GM23338 (cell line): ENCODE data around the gene MTERF2. TPM values are rescaled to one million over a fixed set of nuclear protein-coding genes. Genes with fewer than 3 reads are reported as not detected.

Experiments
- ATAC-seq: fragments of 200-7000 bp; cut with Tn5 transposase; 3 replicates; pipeline ENCODE4 v1.9.1; 2020
- DNase-seq: peaks from one replicate; pipeline ENCODE4 v3.0.0-alpha.2; 2015; ENCODE audit warnings: low spot score
- H2AFZ ChIP-seq: fragments of 200-600 bp; sonication (generic); 2 replicates; pipeline ENCODE4 v1.8.0; 2016; ENCODE audit warnings: antibody characterized with exemption, mild to moderate bottlenecking, moderate library complexity
- H3F3A ChIP-seq: fragments of 200-600 bp; sonication (generic); replicated peaks from 2 replicates; pipeline ENCODE4 v1.8.0; 2017; ENCODE audit warnings: antibody characterized with exemption, mixed run types, low read depth
- H3K27ac ChIP-seq: fragments of 200-600 bp; sonication (generic); 2 replicates; pipeline ENCODE4 v1.6.1; 2016; ENCODE audit warnings: low read depth
- H3K27me3 ChIP-seq: fragments of 200-600 bp; sonication (generic); 2 replicates; pipeline ENCODE4 v1.8.0; 2016; ENCODE audit warnings: mild to moderate bottlenecking, mixed run types, moderate library complexity; ENCODE audit not compliant: insufficient read depth
- H3K36me3 ChIP-seq: fragments of 200-600 bp; sonication (generic); 2 replicates; pipeline ENCODE4 v1.8.0; 2016; ENCODE audit warnings: mild to moderate bottlenecking; ENCODE audit not compliant: insufficient read depth
- H3K4me1 ChIP-seq: fragments of 200-600 bp; sonication (generic); 2 replicates; pipeline ENCODE4 v1.8.0; 2016; ENCODE audit warnings: mild to moderate bottlenecking, moderate library complexity; ENCODE audit not compliant: insufficient read depth
- H3K4me2 ChIP-seq: fragments of 200-600 bp; sonication (generic); 2 replicates; pipeline ENCODE4 v1.7.1; 2017; ENCODE audit warnings: mixed run types
- H3K4me3 ChIP-seq: fragments of 200-600 bp; sonication (generic); 2 replicates; pipeline ENCODE4 v1.6.1; 2016; ENCODE audit warnings: mixed run types
- H3K79me2 ChIP-seq: fragments of 200-600 bp; sonication (generic); replicated peaks from 2 replicates; pipeline ENCODE4 v1.8.0; 2017; ENCODE audit warnings: mild to moderate bottlenecking; ENCODE audit not compliant: insufficient read depth
- H3K9me2 ChIP-seq: fragments of 200-600 bp; sonication (generic); 2 replicates; pipeline ENCODE4 v1.8.0; 2017; ENCODE audit not compliant: insufficient read depth
- H4K20me1 ChIP-seq: fragments of 200-600 bp; sonication (generic); replicated peaks from 2 replicates; pipeline ENCODE4 v1.8.0; 2017; ENCODE audit warnings: mild to moderate bottlenecking; ENCODE audit not compliant: insufficient read depth
- H3K27ac Mint-ChIP-seq: 2 replicates; pipeline ENCODE4 v1.8.0; 2020; ENCODE audit warnings: inconsistent platforms, mild to moderate bottlenecking, moderate library complexity, mixed read lengths
- H3K27me3 Mint-ChIP-seq: 3 replicates; pipeline ENCODE4 v1.8.0; 2022; ENCODE audit warnings: low read depth, mild to moderate bottlenecking, moderate library complexity, mixed read lengths, inconsistent platforms; ENCODE audit not compliant: insufficient read depth, poor library complexity
- H3K36me3 Mint-ChIP-seq: 3 replicates; pipeline ENCODE4 v1.8.0; 2021; ENCODE audit warnings: low read depth, mild to moderate bottlenecking, inconsistent platforms, moderate library complexity, mixed read lengths
- H3K4me1 Mint-ChIP-seq: 3 replicates; pipeline ENCODE4 v1.8.0; 2020; ENCODE audit warnings: mild to moderate bottlenecking, inconsistent platforms, mixed read lengths
- H3K4me3 Mint-ChIP-seq: 3 replicates; pipeline ENCODE4 v1.8.0; 2021; ENCODE audit warnings: moderate library complexity, mild to moderate bottlenecking, inconsistent platforms, mixed read lengths
- H3K9me3 Mint-ChIP-seq: 3 replicates; pipeline ENCODE4 v1.8.0; 2020; ENCODE audit warnings: moderate library complexity, mild to moderate bottlenecking, inconsistent platforms, mixed read lengths
- CREB1 ChIP-seq: fragments of 250-450 bp; sonication (Bioruptor Pico); IDR thresholded peaks from 2 replicates; pipeline ENCODE4 v1.5.0; 2020; ENCODE audit warnings: low read depth, mild to moderate bottlenecking, moderate library complexity
- EZH2 ChIP-seq: fragments of 200-600 bp; sonication (generic); IDR thresholded peaks from one replicate; pipeline ENCODE4 v1.8.0; 2017; ENCODE audit warnings: antibody characterized with exemption, mild to moderate bottlenecking, low read depth; ENCODE audit not compliant: unreplicated experiment
- NANOG ChIP-seq: IDR thresholded peaks from 2 replicates; pipeline ENCODE4 v1.6.1; 2016; ENCODE audit warnings: antibody characterized with exemption, borderline replicate concordance
- POLR2AphosphoS5 ChIP-seq: IDR thresholded peaks from 2 replicates; pipeline ENCODE4 v1.6.1; 2016; ENCODE audit warnings: antibody characterized with exemption, low read depth
- STAT1 ChIP-seq: IDR thresholded peaks from one replicate; pipeline ENCODE4 v1.6.1; 2016; ENCODE audit warnings: antibody characterized with exemption; ENCODE audit not compliant: unreplicated experiment
- polyA plus RNA-seq: library from polyadenylated mRNA; unstranded; fragments of >200 nt; fragmentation: Nextera tagmentation; extraction: Ambion mirVana; gene quantifications from 2 replicates; pipeline ENCODE4 v1.2.1, GENCODE V29; 2016
- total RNA-seq: library from RNA; depleted of rRNA; stranded (reverse); fragments of >200 nt; shearing (Covaris generic); gene quantifications from 2 replicates; pipeline ENCODE4 v1.2.3, GENCODE V29; 2014
- TF ChIP-seq, protein P1 (sequence below): fragments of 250-450 bp; sonication (Bioruptor Pico); IDR thresholded peaks from 2 replicates; pipeline ENCODE4 v1.5.0; 2020; ENCODE audit warnings: mild to moderate bottlenecking, moderate library complexity
- TF ChIP-seq, protein P2 (sequence below), 2 experiments: fragments of 200-600 bp in 1 of 2; sonication (generic) in 1 of 2; conservative IDR thresholded peaks; 2 replicates each; pipeline versions ENCODE4 v1.5.1 to v1.6.1; 2016 to 2017; ENCODE audit warnings: antibody characterized with exemption in 2 of 2, low read depth in 2 of 2, mild to moderate bottlenecking in 2 of 2, moderate library complexity in 1 of 2

MTERF2 gene
- total and polyA plus RNA-seq, 2 experiments from 2014 or later = 9.2 to 11.0 TPM

DNA sequence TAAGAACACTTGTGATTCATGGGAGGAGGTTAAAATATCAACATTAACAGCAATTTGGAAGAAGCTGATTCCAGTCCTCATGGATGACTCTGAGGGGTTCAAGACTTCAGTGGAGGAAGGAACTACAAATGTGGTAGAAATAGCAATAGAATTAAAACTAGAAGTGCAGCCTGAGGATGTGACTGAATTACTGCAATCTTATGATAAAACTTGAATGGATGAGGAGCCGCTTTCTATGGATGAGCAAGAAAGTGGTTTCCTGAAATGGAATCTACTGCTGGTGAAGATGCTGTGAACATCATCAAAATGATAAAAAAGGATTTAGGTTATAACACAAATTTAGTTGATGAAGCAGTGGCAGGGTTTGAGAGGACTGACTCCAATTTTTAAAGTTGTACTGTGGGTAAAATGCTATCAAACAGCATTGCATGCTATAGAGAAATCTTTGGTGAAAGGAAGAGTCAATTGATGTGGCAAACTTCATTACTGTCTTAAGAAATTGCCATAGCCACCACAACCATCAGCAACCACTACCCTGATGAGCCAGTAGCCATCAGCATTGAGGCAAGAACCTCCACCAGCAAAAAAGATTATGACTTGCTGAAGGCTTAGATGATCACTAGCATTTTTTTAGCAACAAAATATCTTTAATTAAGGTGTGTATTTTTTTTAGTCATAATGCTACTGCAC, 25.9 kb upstream of the MTERF2 start:
- TF ChIP-seq EZH2 = no peak
- TF ChIP-seq, protein P1, sequence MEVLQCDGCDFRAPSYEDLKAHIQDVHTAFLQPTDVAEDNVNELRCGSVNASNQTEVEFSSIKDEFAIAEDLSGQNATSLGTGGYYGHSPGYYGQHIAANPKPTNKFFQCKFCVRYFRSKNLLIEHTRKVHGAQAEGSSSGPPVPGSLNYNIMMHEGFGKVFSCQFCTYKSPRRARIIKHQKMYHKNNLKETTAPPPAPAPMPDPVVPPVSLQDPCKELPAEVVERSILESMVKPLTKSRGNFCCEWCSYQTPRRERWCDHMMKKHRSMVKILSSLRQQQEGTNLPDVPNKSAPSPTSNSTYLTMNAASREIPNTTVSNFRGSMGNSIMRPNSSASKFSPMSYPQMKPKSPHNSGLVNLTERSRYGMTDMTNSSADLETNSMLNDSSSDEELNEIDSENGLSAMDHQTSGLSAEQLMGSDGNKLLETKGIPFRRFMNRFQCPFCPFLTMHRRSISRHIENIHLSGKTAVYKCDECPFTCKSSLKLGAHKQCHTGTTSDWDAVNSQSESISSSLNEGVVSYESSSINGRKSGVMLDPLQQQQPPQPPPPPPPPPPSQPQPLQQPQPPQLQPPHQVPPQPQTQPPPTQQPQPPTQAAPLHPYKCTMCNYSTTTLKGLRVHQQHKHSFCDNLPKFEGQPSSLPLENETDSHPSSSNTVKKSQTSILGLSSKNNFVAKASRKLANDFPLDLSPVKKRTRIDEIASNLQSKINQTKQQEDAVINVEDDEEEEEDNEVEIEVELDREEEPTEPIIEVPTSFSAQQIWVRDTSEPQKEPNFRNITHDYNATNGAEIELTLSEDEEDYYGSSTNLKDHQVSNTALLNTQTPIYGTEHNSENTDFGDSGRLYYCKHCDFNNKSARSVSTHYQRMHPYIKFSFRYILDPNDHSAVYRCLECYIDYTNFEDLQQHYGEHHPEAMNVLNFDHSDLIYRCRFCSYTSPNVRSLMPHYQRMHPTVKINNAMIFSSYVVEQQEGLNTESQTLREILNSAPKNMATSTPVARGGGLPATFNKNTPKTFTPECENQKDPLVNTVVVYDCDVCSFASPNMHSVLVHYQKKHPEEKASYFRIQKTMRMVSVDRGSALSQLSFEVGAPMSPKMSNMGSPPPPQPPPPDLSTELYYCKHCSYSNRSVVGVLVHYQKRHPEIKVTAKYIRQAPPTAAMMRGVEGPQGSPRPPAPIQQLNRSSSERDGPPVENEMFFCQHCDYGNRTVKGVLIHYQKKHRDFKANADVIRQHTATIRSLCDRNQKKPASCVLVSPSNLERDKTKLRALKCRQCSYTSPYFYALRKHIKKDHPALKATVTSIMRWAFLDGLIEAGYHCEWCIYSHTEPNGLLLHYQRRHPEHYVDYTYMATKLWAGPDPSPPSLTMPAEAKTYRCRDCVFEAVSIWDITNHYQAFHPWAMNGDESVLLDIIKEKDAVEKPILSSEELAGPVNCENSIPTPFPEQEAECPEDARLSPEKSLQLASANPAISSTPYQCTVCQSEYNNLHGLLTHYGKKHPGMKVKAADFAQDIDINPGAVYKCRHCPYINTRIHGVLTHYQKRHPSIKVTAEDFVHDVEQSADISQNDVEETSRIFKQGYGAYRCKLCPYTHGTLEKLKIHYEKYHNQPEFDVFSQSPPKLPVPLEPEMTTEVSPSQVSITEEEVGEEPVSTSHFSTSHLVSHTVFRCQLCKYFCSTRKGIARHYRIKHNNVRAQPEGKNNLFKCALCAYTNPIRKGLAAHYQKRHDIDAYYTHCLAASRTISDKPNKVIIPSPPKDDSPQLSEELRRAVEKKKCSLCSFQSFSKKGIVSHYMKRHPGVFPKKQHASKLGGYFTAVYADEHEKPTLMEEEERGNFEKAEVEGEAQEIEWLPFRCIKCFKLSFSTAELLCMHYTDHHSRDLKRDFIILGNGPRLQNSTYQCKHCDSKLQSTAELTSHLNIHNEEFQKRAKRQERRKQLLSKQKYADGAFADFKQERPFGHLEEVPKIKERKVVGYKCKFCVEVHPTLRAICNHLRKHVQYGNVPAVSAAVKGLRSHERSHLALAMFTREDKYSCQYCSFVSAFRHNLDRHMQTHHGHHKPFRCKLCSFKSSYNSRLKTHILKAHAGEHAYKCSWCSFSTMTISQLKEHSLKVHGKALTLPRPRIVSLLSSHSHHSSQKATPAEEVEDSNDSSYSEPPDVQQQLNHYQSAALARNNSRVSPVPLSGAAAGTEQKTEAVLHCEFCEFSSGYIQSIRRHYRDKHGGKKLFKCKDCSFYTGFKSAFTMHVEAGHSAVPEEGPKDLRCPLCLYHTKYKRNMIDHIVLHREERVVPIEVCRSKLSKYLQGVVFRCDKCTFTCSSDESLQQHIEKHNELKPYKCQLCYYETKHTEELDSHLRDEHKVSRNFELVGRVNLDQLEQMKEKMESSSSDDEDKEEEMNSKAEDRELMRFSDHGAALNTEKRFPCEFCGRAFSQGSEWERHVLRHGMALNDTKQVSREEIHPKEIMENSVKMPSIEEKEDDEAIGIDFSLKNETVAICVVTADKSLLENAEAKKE = no peak
- TF ChIP-seq CREB1 = no peak
- TF ChIP-seq STAT1 = no peak
- Histone ChIP-seq H3K27me3 (no peaks in the 10 kb centered on the region), H3F3A (no peaks in the 10 kb centered on the region), H4K20me1 (no peaks in the 10 kb centered on the region), H3K4me2 (no peak overlapping the region), H3K9me2 (no peaks in the 10 kb centered on the region), H2AFZ (no peak overlapping the region), H3K27ac (no peak overlapping the region), H3K4me1 (no peaks in the 10 kb centered on the region), H3K36me3 (0 out of 2 replicates have a peak, but pooled peaks cover 4% of the 10 kb centered on the region), H3K4me3 (no peak overlapping the region), H3K79me2 (no peaks in the 10 kb centered on the region)
- H3K9me3 Mint-ChIP-seq = no peaks in the 10 kb centered on the region
- H3K4me3 Mint-ChIP-seq = no peak overlapping the region
- DNase-seq (no peak), ATAC-seq (no peak)
- H3K27me3 Mint-ChIP-seq = no peaks in the 10 kb centered on the region
- no peaks in the 10 kb centered on the region; the same call in 2 of the 3 replicates for H3K36me3 Mint-ChIP-seq
- no peaks in the 10 kb centered on the region for H3K4me1 Mint-ChIP-seq
- H3K27ac Mint-ChIP-seq = no peak overlapping the region

DNA sequence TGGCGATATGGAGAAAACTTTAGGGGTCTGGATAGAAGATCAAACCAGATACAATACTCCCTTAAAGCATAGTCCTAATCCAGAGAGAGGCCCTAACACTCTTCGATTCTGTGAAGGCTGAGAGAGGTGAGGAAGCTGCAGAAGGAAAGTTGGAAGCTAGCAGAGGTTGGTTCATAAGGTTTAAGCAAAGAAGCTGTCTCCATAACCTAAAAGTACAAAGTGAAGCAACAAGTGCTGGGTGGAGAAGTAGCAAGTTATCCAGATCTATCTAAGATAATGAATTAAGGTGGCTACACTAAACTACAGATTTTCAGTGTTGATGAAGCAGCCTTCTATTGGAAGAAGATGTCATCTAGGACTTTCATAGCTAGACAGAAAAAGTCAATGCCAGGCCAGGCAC, 24.6 kb upstream of the MTERF2 start:
- no peak for TF ChIP-seq POLR2AphosphoS5
- TF ChIP-seq, protein P2, sequence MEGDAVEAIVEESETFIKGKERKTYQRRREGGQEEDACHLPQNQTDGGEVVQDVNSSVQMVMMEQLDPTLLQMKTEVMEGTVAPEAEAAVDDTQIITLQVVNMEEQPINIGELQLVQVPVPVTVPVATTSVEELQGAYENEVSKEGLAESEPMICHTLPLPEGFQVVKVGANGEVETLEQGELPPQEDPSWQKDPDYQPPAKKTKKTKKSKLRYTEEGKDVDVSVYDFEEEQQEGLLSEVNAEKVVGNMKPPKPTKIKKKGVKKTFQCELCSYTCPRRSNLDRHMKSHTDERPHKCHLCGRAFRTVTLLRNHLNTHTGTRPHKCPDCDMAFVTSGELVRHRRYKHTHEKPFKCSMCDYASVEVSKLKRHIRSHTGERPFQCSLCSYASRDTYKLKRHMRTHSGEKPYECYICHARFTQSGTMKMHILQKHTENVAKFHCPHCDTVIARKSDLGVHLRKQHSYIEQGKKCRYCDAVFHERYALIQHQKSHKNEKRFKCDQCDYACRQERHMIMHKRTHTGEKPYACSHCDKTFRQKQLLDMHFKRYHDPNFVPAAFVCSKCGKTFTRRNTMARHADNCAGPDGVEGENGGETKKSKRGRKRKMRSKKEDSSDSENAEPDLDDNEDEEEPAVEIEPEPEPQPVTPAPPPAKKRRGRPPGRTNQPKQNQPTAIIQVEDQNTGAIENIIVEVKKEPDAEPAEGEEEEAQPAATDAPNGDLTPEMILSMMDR (conservative IDR thresholded peaks at IDR 0.05; ENCODE audit: low read depth in 2 of 2) = no peak
- no peak for TF ChIP-seq NANOG
- H3K36me3 Mint-ChIP-seq = no peaks in the 10 kb centered on the region; the same call in 2 of the 3 replicates
- Histone ChIP-seq H3K4me2 (no peak overlapping the region), H2AFZ (no peak overlapping the region), H3K36me3 (0 out of 2 replicates have a peak, but pooled peaks cover 4% of the 10 kb centered on the region), H4K20me1 (no peaks in the 10 kb centered on the region; the same call in 1 of the 2 replicates), H3F3A (no peaks in the 10 kb centered on the region), H3K27me3 (no peaks in the 10 kb centered on the region), H3K79me2 (no peaks in the 10 kb centered on the region), H3K4me3 (no peak overlapping the region), H3K9me2 (no peaks in the 10 kb centered on the region), H3K4me1 (no peaks in the 10 kb centered on the region), H3K27ac (no peak overlapping the region)
- ATAC-seq (no peak), DNase-seq (no peak)
- no peak overlapping the region for H3K4me3 Mint-ChIP-seq
- no peak overlapping the region for H3K27ac Mint-ChIP-seq
- H3K27me3 Mint-ChIP-seq = no peaks in the 10 kb centered on the region
- no peaks in the 10 kb centered on the region for H3K9me3 Mint-ChIP-seq
- H3K4me1 Mint-ChIP-seq = no peaks in the 10 kb centered on the region
